ENCODE data around the gene PPEF1.
"Not testable (repeated sequence)": the region's sequence is repeated elsewhere in the genome, so short reads cannot be mapped to it uniquely, and the experiment has no call there.

The PPEF1 gene

GRCh38 chrX:18757956-18758932, 50.8 kb downstream of the PPEF1 start:
- DNase-seq (ENCODE audit: insufficient read length): no peak
- no peak for TF ChIP-seq TAF1 (IDR thresholded peaks at IDR 0.05; ENCODE audit: borderline replicate concordance, low read depth, low read length)
- TF ChIP-seq POLR2A (IDR thresholded peaks at IDR 0.05; ENCODE audit: low read depth, low read length): no peak
- no peak for TF ChIP-seq POLR2AphosphoS5 (IDR thresholded peaks at IDR 0.05; ENCODE audit: low read depth, low read length)
- no peak for FAIRE-seq

GRCh38 chrX:18761750-18762149, 54.3 kb downstream of the PPEF1 start:
- DNase-seq (ENCODE audit: insufficient read length): no peak
- FAIRE-seq: no peak
- TF ChIP-seq POLR2AphosphoS5 (IDR thresholded peaks at IDR 0.05; ENCODE audit: low read depth, low read length) (no peak), TAF1 (IDR thresholded peaks at IDR 0.05; ENCODE audit: borderline replicate concordance, low read depth, low read length) (no peak), POLR2A (IDR thresholded peaks at IDR 0.05; ENCODE audit: low read depth, low read length) (no peak)

DNA sequence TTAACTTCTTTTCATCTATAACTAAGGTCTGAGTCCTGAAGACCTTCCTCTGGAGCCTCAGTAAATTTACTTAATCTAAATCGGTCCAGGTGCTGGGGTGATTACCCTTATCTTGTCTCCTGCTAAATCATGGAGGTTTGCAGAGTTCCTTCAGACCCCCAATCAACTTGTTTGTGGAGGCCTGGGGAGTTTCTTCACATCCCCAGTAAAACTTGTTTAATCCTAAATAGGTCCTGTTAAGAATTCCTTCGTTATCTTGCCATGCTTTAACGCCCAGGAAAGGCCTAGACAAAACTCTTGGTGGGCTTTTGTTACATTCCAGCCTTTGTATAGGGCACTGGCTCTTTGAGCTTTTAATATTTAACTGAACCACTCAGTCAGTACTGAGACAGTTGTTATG, 55.7 kb downstream of the PPEF1 start:
- DNase-seq (ENCODE audit: insufficient read length); FAIRE-seq: not testable (repeated sequence)

DNA sequence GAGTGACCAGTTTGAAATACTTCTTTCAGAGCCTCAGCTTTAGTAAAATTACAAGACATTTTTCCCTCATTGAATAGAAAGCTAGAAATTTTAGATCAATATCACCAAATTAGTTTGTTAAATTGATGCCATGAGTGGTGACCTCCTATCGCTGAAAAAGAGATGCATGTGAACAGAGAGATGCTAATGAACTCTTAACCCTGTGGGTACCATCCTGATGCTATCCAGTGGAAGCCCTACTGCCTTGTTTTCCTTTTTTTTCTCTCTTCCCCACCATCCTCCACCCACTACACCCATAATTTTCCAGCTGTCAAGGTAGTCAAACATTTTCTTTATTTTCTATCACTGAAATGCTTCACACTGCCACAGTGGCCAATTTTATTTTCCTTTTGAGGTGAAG, 61.9 kb downstream of the PPEF1 start:
- FAIRE-seq: no peak
- TF ChIP-seq TAF1 (IDR thresholded peaks at IDR 0.05; ENCODE audit: borderline replicate concordance, low read depth, low read length) (no peak), POLR2A (IDR thresholded peaks at IDR 0.05; ENCODE audit: low read depth, low read length) (no peak), POLR2AphosphoS5 (IDR thresholded peaks at IDR 0.05; ENCODE audit: low read depth, low read length) (no peak)
- DNase-seq (ENCODE audit: insufficient read length): no peak

DNA sequence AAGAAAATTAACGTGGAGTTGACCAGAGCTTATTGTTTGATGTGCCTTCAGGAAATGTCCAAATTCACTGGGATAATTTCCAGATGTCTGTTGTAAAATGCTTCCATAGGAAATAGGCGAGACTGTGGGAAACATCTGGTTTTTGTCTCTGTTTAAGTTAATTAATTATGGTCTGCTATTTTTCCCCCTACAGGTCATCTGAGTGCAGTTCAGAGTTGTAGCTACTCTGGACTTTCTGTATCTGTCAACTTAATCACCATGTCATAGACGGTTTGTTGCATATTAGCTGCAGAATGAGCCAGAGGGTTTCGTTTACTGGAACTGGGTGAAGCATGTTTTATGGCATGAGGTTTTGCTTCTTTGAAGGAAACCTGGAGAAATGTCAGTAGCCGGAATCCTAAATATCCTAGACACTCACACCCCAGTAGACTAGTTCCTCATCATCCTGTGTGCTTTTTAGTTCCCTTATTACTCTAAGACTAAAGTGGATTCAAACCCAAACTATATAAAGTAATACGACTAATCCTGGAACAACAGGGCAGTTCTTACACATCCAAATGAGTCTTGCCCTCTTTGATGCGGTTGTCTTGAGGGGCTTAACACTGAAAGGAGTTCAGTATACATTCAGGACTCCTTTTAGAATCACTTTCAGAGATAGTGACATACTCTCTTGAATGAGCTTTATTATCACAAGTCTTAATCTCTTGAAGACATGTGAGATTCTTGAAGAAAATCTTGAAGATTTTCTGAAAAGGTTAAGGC, 62.5 kb downstream of the PPEF1 start:
- TF ChIP-seq POLR2A (IDR thresholded peaks at IDR 0.05; ENCODE audit: low read depth, low read length) (no peak), POLR2AphosphoS5 (IDR thresholded peaks at IDR 0.05; ENCODE audit: low read depth, low read length) (no peak), TAF1 (IDR thresholded peaks at IDR 0.05; ENCODE audit: borderline replicate concordance, low read depth, low read length) (no peak)
- FAIRE-seq: no peak
- DNase-seq (ENCODE audit: insufficient read length): no peak

DNA sequence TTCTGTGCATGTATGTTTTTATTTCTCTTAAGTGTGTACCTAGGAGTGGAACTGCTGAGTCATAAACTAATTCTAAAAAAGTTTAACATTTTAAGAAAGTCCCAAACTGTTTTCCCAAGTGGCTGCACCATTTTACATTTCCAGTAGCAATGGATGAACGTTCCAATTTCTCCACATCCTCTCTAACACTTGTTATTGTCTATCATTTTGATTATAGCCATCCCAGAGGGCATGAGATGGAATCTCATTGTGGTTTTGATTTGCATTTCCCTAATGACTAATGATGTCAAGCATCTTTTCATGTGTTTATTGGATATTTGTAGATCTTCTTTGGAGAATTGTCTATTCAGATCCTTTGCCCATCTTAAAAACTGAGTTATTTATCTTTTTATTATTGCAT, 82.5 kb downstream of the PPEF1 start:
- FAIRE-seq: no peak
- no peak for TF ChIP-seq POLR2AphosphoS5 (IDR thresholded peaks at IDR 0.05; ENCODE audit: low read depth, low read length)
- TF ChIP-seq POLR2A (IDR thresholded peaks at IDR 0.05; ENCODE audit: low read depth, low read length): no peak
- TF ChIP-seq TAF1 (IDR thresholded peaks at IDR 0.05; ENCODE audit: borderline replicate concordance, low read depth, low read length): no peak

GRCh38 chrX:18792828-18793227, 85.4 kb downstream of the PPEF1 start:
- no peak for TF ChIP-seq TAF1 (IDR thresholded peaks at IDR 0.05; ENCODE audit: borderline replicate concordance, low read depth, low read length)
- TF ChIP-seq POLR2A (IDR thresholded peaks at IDR 0.05; ENCODE audit: low read depth, low read length): no peak
- TF ChIP-seq POLR2AphosphoS5 (IDR thresholded peaks at IDR 0.05; ENCODE audit: low read depth, low read length): no peak
- DNase-seq (ENCODE audit: insufficient read length) (no peak), FAIRE-seq (no peak)

More for the DNA sequence above, 82.5 kb downstream of the PPEF1 start:
- DNase-seq (ENCODE audit: insufficient read length): no peak

GRCh38 chrX:18793601-18794089, 86.2 kb downstream of the PPEF1 start:
- DNase-seq (ENCODE audit: insufficient read length): no peak
- no peak for TF ChIP-seq POLR2AphosphoS5 (IDR thresholded peaks at IDR 0.05; ENCODE audit: low read depth, low read length)
- TF ChIP-seq POLR2A (IDR thresholded peaks at IDR 0.05; ENCODE audit: low read depth, low read length): no peak
- no peak for TF ChIP-seq TAF1 (IDR thresholded peaks at IDR 0.05; ENCODE audit: borderline replicate concordance, low read depth, low read length)
- FAIRE-seq: no peak

DNA sequence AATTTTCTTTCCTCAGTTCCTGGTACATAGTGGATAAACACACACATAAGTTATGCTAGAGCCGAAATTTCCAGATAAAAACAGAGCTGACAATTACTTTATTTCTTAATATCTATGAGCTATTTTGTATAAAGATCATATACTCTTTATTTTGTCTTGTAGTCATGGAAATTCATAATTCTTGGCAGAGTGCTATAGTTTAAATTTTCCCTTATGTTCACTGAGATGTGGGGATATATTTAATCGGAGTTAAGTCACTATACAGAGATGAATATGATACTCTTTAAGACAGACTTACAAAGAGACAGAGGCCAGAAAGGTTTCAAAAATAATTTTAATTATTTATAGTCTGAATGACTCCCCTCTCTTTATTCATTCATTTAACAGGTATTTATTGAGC, 89.7 kb downstream of the PPEF1 start:
- FAIRE-seq: no peak
- DNase-seq (ENCODE audit: insufficient read length): no peak
- TF ChIP-seq POLR2A (IDR thresholded peaks at IDR 0.05; ENCODE audit: low read depth, low read length) (no peak), TAF1 (IDR thresholded peaks at IDR 0.05; ENCODE audit: borderline replicate concordance, low read depth, low read length) (no peak), POLR2AphosphoS5 (IDR thresholded peaks at IDR 0.05; ENCODE audit: low read depth, low read length) (no peak)

GRCh38 chrX:18799911-18800310, 92.5 kb downstream of the PPEF1 start:
- FAIRE-seq (no peak), DNase-seq (ENCODE audit: insufficient read length) (no peak)
- TF ChIP-seq TAF1 (IDR thresholded peaks at IDR 0.05; ENCODE audit: borderline replicate concordance, low read depth, low read length) (no peak), POLR2AphosphoS5 (IDR thresholded peaks at IDR 0.05; ENCODE audit: low read depth, low read length) (no peak), POLR2A (IDR thresholded peaks at IDR 0.05; ENCODE audit: low read depth, low read length) (no peak)

GRCh38 chrX:18809641-18810040, 102.2 kb downstream of the PPEF1 start:
- DNase-seq (ENCODE audit: insufficient read length) (no peak), FAIRE-seq (no peak)
- TF ChIP-seq POLR2AphosphoS5 (IDR thresholded peaks at IDR 0.05; ENCODE audit: low read depth, low read length): no peak
- no peak for TF ChIP-seq POLR2A (IDR thresholded peaks at IDR 0.05; ENCODE audit: low read depth, low read length)
- TF ChIP-seq TAF1 (IDR thresholded peaks at IDR 0.05; ENCODE audit: borderline replicate concordance, low read depth, low read length): no peak

All from GM12892 (cell line).